Pancreas (tissue), 10 donors: ENCODE measurements around the gene GATA6. TPM values are rescaled to one million over a fixed set of nuclear protein-coding genes. Genes with fewer than 3 reads are reported as not detected.

Experiments
- ATAC-seq, 4 donors: fragments of 200-7000 bp; cut with Tn5 transposase; one replicate each; pipeline versions ENCODE4 v1.8.0 to v1.9.1; 2020; ENCODE audit warnings: mild to moderate bottlenecking in 4 of 4, moderate library complexity in 4 of 4
- DNase-seq, 6 donors: peaks; one replicate each; pipeline ENCODE4 v3.0.0-alpha.2; 2020
- FAIRE-seq: peaks from 2 replicates; lab custom pipeline; 2012; peaks lifted over from hg19 to GRCh38; lab: Jason Lieb, UNC
- H3K27ac ChIP-seq, 4 donors: fragments of 200-600 bp; sonication (generic); 1 replicate in 3 of 4; 2 replicates in 1 of 4; pipeline versions ENCODE4 v1.5.0 to v1.8.0; 2020
- H3K27me3 ChIP-seq, 4 donors: fragments of 200-600 bp; one replicate each; pipeline ENCODE4 v1.8.0; 2021
- H3K36me3 ChIP-seq, 3 donors: fragments of 200-600 bp; sonication (generic) in 1 of 3; one replicate each; pipeline versions ENCODE4 v1.5.0 to v1.8.0; 2020 to 2021
- H3K4me1 ChIP-seq, 3 donors: fragments of 200-600 bp; one replicate each; pipeline ENCODE4 v1.8.0; 2021
- H3K4me3 ChIP-seq, 4 donors: fragments of 200-600 bp; sonication (generic) in 2 of 4; one replicate each; pipeline versions ENCODE4 v1.5.0 to v1.8.0; 2020 to 2021
- H3K9me3 ChIP-seq, 4 donors: fragments of 200-600 bp; one replicate each; pipeline ENCODE4 v1.8.0; 2021
- CTCF ChIP-seq, 4 donors: fragments of 200-600 bp; sonication (generic) in 3 of 4; IDR thresholded peaks; one replicate each; pipeline versions ENCODE4 v1.5.0 to v1.8.0; 2021; ENCODE audit warnings: antibody characterized with exemption in 4 of 4
- WGBS, 2 donors: extraction: QIAGEN DNeasy Blood & Tissue Kit; methylation state at CpG; one replicate each; pipeline ENCODE4 v1.1.7; 2013; 5-methylcytosine and 5-hydroxymethylcytosine counted together
- intact Hi-C, 3 donors: fragments of 100-400 bp; cut with DNase I; formaldehyde crosslinking; loops; one replicate each; pipeline versions ENCODE4 v1.11.1 to v1.14.2; 2022
- polyA plus RNA-seq, 2 donors: library from polyadenylated mRNA; stranded (reverse); fragments of 200-250 nt; gene quantifications; one replicate each; pipeline ENCODE4 v1.2.3, GENCODE V29; 2013
- total RNA-seq, 6 donors: library from RNA; stranded (reverse); fragmentation: NEBNext Ultra II Directional in 4 of 6; extraction: Animal tissue kit (Norgen Biotek cat#: 25700) in 4 of 6; gene quantifications; one replicate each; pipeline versions ENCODE4 v1.2.1 to v1.2.4, GENCODE V29; 2021 to 2023
- donor health status: healthy with polysubstance abuse.
- donor health status: DM: no; HTN: no; CAD: no; lungs with moderate emphysema.
- donor health status: DM: no; HTN: no; CAD: no.
- donor health status: control.
- donor health status: control.
- donor health status: Bipolar disorder and iron deficiency.
- donor health status: DM: yes; HTN: yes; CAD: no.
- donor health status: DM: no; HTN: no; CAD: no.
- donor health status: DM: no; HTN: no; CAD: no.
- donor health status: DM: yes; HTN: yes; CAD: no.

The GATA6 gene
- total and polyA plus RNA-seq, 8 donors = 15.4 to 36.4 (median 21.8) TPM

GRCh38 chr18:22243513-22243912 is 74.1 kb downstream of the GATA6 start:
- no peak for FAIRE-seq
- DNase-seq = no peak
- Histone ChIP-seq H3K27me3 (no peaks in the 10 kb centered on the region), H3K27ac (peak overlapping the region in 2 of 4 donors; percentile 17 to 23), H3K36me3 (no peaks in the 10 kb centered on the region), H3K4me1 (no peaks in the 10 kb centered on the region), H3K4me3 (no peak overlapping the region), H3K9me3 (no peaks in the 10 kb centered on the region)
- peak in 1 of 4 donors; percentile 56 for ATAC-seq
- 45 to 55% methylated on average over 3 of the region's 3 CpGs for WGBS, 2 donors
- intact Hi-C loops = no loop called here
- TF ChIP-seq CTCF (IDR thresholded peaks at IDR 0.05) = no peak

- no peak for TF ChIP-seq CTCF (IDR thresholded peaks at IDR 0.05)
- H3K27ac ChIP-seq = no peak overlapping the region
- WGBS, 2 donors = 79 to 87% methylated on average over 4 of the region's 4 CpGs
- intact Hi-C loops = no loop called here
- no peak overlapping the region for H3K4me3 ChIP-seq
- no peaks in the 10 kb centered on the region for H3K27me3 ChIP-seq
- ATAC-seq (no peak), FAIRE-seq (no peak), DNase-seq (no peak)
- no peaks in the 10 kb centered on the region for H3K9me3 ChIP-seq
- no peaks in the 10 kb centered on the region for H3K36me3 ChIP-seq
- no peaks in the 10 kb centered on the region for H3K4me1 ChIP-seq
Measured at GRCh38 chr18:22250026-22250425, 80.6 kb downstream of the GATA6 start.

- no peaks in the 10 kb centered on the region for H3K36me3 ChIP-seq
- FAIRE-seq = no peak
- no peaks in the 10 kb centered on the region for H3K4me1 ChIP-seq
- peak in 1 of 4 donors; percentile 45 for ATAC-seq
- no peak for TF ChIP-seq CTCF (IDR thresholded peaks at IDR 0.05)
- no peaks in the 10 kb centered on the region for H3K9me3 ChIP-seq
- no peaks in the 10 kb centered on the region for H3K27me3 ChIP-seq
- H3K4me3 ChIP-seq = no peak overlapping the region
- H3K27ac ChIP-seq = no peak overlapping the region
- DNase-seq = no peak
- intact Hi-C loops = no loop called here
- WGBS, 2 donors = 78 to 83% methylated on average over 8 of the region's 8 CpGs
Measured at GRCh38 chr18:22250591-22250996, 81.2 kb downstream of the GATA6 start.

Other genes starting within 250 kb of the GATA6 start
- not detected for gene CTAGE1, start 248.3 kb downstream of the GATA6 start, total RNA-seq
- not detected for gene CTAGE1, start 248.3 kb downstream of the GATA6 start, polyA plus RNA-seq